PC-3 (cell line): ENCODE data around the gene PXN. TPM values are rescaled to one million over a fixed set of nuclear protein-coding genes. Genes with fewer than 3 reads are reported as not detected.

ENCODE experiments used
- ATAC-seq: fragments of 200-7000 bp; cut with Tn5 transposase; 2 replicates; pipeline ENCODE4 v1.9.1; 2020; ENCODE audit warnings: mild to moderate bottlenecking, moderate library complexity
- BruUV-seq: library from RNA; stranded (reverse); fragments of 400-500 nt; replicated peaks from 2 replicates; lab custom pipeline; 2021; lab: Mats Ljungman, UMichigan
- CTCF ChIA-PET: fragments of 300-600 bp; sonication (Branson Sonifier 250); formaldehyde crosslinking; loops from one replicate; lab custom pipeline; 2022; ENCODE audit warnings: antibody characterized with exemption; lab: Charles Lee
- POLR2A ChIA-PET: fragments of 300-600 bp; sonication (Branson Sonifier 250); formaldehyde crosslinking; loops from one replicate; lab custom pipeline; 2022; ENCODE audit warnings: antibody characterized with exemption; ENCODE audit not compliant: unreplicated experiment; lab: Charles Lee
- DNase-seq: peaks from one replicate; pipeline ENCODE4 v3.0.0-alpha.2; 2015
- H2AFZ ChIP-seq: fragments of 300-600 bp; sonication (generic); 2 replicates; pipeline ENCODE4 v1.6.0; 2016; ENCODE audit warnings: antibody characterized with exemption, low read length
- H3F3A ChIP-seq: fragments of 300-600 bp; sonication (generic); one replicate; pipeline ENCODE4 v1.6.0; 2017; ENCODE audit warnings: antibody characterized with exemption, low read length, control low read depth, mild to moderate bottlenecking; ENCODE audit not compliant: unreplicated experiment
- H3K27ac ChIP-seq: fragments of 300-600 bp; sonication (generic); 2 replicates; pipeline ENCODE4 v1.5.1; 2016; ENCODE audit warnings: mild to moderate bottlenecking, low read length
- H3K27me3 ChIP-seq: fragments of 300-600 bp; sonication (generic); 2 replicates; pipeline ENCODE4 v1.6.1; 2016; ENCODE audit warnings: low read length, mixed read lengths
- H3K36me3 ChIP-seq: fragments of 300-600 bp; sonication (generic); 2 replicates; pipeline ENCODE4 v1.6.1; 2016; ENCODE audit warnings: low read depth, mixed run types, low read length, mixed read lengths
- H3K4me1 ChIP-seq: fragments of 300-600 bp; sonication (generic); 2 replicates; pipeline ENCODE4 v1.5.1; 2016; ENCODE audit warnings: low read length; ENCODE audit not compliant: insufficient read depth
- H3K4me2 ChIP-seq: fragments of 300-600 bp; sonication (generic); 2 replicates; pipeline ENCODE4 v1.6.0; 2016; ENCODE audit warnings: low read length
- H3K4me3 ChIP-seq: fragments of 300-600 bp; sonication (generic); 2 replicates; pipeline ENCODE4 v1.5.1; 2016; ENCODE audit warnings: mild to moderate bottlenecking, low read length, mixed read lengths
- H3K79me2 ChIP-seq: fragments of 300-600 bp; sonication (generic); 2 replicates; pipeline ENCODE4 v1.6.1; 2017; ENCODE audit warnings: low read length, mixed read lengths
- H3K9ac ChIP-seq: fragments of 300-600 bp; sonication (generic); 2 replicates; pipeline ENCODE4 v1.6.0; 2016; ENCODE audit warnings: mild to moderate bottlenecking, low read length
- H3K9me2 ChIP-seq: fragments of 300-600 bp; sonication (generic); replicated peaks from 2 replicates; pipeline ENCODE4 v1.6.1; 2016; ENCODE audit warnings: mixed run types, low read length, mixed read lengths
- H3K9me3 ChIP-seq: fragments of 300-600 bp; sonication (generic); 2 replicates; pipeline ENCODE4 v1.6.1; 2016; ENCODE audit warnings: low read length, mixed read lengths
- H4K20me1 ChIP-seq: fragments of 300-600 bp; sonication (generic); 2 replicates; pipeline ENCODE4 v1.6.1; 2016; ENCODE audit warnings: low read length, mixed read lengths
- EZH2 ChIP-seq: fragments of 300-600 bp; sonication (generic); IDR thresholded peaks from one replicate; pipeline ENCODE4 v1.6.1; 2017; ENCODE audit warnings: antibody characterized with exemption, mild to moderate bottlenecking, low read length; ENCODE audit not compliant: unreplicated experiment
- EZH2phosphoT487 ChIP-seq: fragments of 300-600 bp; sonication (generic); IDR thresholded peaks from 2 replicates; pipeline ENCODE4 v1.6.1; 2018; ENCODE audit warnings: mild to moderate bottlenecking, antibody characterized with exemption, low read length, borderline replicate concordance
- intact Hi-C: fragments of 100-400 bp; cut with micrococcal nuclease; formaldehyde crosslinking; loops from 2 replicates; pipeline ENCODE4 v1.9.0; 2023
- total RNA-seq: library from RNA; depleted of rRNA; stranded (reverse); fragments of >200 nt; gene quantifications from 2 replicates; pipeline ENCODE4 v1.2.3, GENCODE V29; 2014
- TF ChIP-seq, protein P1 (sequence below): fragments of 300-600 bp; sonication (generic); conservative IDR thresholded peaks from 2 replicates; pipeline ENCODE4 v1.5.1; 2017; ENCODE audit warnings: antibody characterized with exemption, low read depth, mild to moderate bottlenecking, low read length

PXN gene
- total RNA-seq, 1 experiment from 2014 or later = 313 TPM

DNA sequence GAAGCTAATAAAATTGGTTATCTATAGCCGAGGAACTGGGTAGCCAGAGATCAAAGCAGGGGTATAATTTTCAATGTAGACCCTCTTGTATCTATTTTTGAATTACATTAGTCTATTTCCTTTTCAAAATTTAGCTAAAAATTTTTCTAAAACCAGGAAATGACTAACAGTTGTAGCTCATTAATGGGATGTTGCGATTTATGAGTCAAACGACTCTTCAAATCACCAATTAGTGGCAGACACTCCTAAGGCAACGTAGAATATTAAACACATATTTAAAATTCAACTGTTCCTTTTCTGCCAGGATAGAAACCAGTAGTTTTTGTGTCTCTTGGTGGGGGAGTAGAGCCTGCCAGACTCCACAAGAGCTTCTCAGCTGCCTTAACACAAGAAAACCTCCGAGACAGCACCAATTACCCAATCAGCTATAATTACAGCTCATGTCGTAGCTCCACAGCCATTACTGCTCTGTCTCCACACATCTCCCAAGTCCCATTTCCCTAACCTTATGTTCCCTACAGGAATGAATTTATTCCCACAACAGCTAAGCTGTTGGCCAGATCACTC lies 97.9 kb downstream of the PXN start:
- ATAC-seq = 0 out of 2 replicates have a peak, but pooled peaks have one; percentile 14
- Histone ChIP-seq H3K4me1 (no peaks in the 10 kb centered on the region), H3K9me3 (no peaks in the 10 kb centered on the region), H3K4me3 (no peak overlapping the region), H2AFZ (no peak overlapping the region), H3K36me3 (peaks cover 70% of the 10 kb centered on the region), H3K9ac (no peak overlapping the region), H3K4me2 (no peak overlapping the region), H3F3A (no peaks in the 10 kb centered on the region), H3K79me2 (no peaks in the 10 kb centered on the region), H4K20me1 (no peaks in the 10 kb centered on the region), H3K9me2 (no peaks in the 10 kb centered on the region), H3K27ac (no peak overlapping the region), H3K27me3 (no peaks in the 10 kb centered on the region)
- CTCF ChIA-PET = interaction anchor here (0.6 to 0.9 kb wide), 2 partner anchors 34 to 60 kb away, joined by 3 to 5 read pairs; no protein-coding TSS in a partner anchor
- intact Hi-C loops = no loop called here
- POLR2A ChIA-PET = interaction anchor here (0.6 kb wide), 4 partner anchors 9 to 96 kb away, joined by 5 to 33 read pairs (median 18); no protein-coding TSS in a partner anchor
- BruUV-seq = no TSS peak
- no peak for DNase-seq
- TF ChIP-seq, protein P1, sequence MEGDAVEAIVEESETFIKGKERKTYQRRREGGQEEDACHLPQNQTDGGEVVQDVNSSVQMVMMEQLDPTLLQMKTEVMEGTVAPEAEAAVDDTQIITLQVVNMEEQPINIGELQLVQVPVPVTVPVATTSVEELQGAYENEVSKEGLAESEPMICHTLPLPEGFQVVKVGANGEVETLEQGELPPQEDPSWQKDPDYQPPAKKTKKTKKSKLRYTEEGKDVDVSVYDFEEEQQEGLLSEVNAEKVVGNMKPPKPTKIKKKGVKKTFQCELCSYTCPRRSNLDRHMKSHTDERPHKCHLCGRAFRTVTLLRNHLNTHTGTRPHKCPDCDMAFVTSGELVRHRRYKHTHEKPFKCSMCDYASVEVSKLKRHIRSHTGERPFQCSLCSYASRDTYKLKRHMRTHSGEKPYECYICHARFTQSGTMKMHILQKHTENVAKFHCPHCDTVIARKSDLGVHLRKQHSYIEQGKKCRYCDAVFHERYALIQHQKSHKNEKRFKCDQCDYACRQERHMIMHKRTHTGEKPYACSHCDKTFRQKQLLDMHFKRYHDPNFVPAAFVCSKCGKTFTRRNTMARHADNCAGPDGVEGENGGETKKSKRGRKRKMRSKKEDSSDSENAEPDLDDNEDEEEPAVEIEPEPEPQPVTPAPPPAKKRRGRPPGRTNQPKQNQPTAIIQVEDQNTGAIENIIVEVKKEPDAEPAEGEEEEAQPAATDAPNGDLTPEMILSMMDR = no peak
- TF ChIP-seq EZH2 (no peak), EZH2phosphoT487 (no peak)

DNA sequence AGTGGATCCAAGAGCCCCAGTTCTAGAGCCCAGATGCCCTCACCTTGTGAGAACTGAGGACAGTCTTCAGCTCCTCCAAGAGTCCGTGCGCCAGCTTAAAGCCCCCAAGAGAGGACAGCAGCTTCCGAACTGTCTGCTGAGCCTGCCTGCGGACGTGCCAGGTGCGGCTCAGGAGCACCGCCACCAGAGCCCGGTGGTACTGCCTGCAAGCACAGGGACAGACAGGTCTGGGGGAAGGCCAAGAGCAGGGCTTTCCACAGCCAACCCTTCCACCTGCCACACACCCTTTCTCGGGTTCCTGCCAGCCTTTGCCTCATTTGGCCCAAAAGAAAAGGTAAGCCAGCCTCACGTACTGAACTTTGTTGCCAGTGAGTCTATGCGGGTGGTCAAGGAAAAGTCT lies 101.2 kb downstream of the PXN start:
- CTCF ChIA-PET = no interaction called here

DNA sequence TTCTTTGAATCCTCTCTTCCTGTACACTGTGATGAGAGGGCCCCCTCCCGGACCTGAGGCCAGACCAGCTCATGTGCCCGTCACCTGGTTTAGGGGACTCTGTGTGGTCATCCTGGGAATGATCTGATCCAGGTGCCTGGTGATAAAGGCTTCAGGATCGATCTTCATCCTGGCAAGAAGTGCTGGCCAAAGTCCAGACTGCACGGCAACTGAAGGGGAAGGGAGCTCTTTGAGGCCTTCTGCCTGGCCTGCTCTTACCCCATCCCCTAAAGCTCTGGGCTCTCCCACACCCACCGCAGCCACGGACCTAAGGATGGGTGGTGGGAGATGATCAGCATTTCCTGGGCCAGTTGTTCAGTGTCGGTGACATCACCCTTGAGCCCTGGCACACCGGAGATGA lies 102.8 kb downstream of the PXN start:
- H3K36me3 ChIP-seq = peaks cover 73% of the 10 kb centered on the region
- CTCF ChIA-PET = no interaction called here
- H3K9me3 ChIP-seq = no peaks in the 10 kb centered on the region
- ATAC-seq (no peak), DNase-seq (no peak)
- H2AFZ ChIP-seq = no peak overlapping the region
- H3F3A ChIP-seq = no peaks in the 10 kb centered on the region
- H3K27ac ChIP-seq = no peak overlapping the region
- intact Hi-C loops = no loop called here
- no peaks in the 10 kb centered on the region for H3K9me2 ChIP-seq
- no peaks in the 10 kb centered on the region for H4K20me1 ChIP-seq
- H3K4me1 ChIP-seq = no peaks in the 10 kb centered on the region
- BruUV-seq = no TSS peak
- no peak overlapping the region for H3K4me3 ChIP-seq
- TF ChIP-seq EZH2 = no peak
- no peak for TF ChIP-seq EZH2phosphoT487
- TF ChIP-seq, protein P1 = no peak
- H3K4me2 ChIP-seq = no peak overlapping the region
- H3K79me2 ChIP-seq = no peaks in the 10 kb centered on the region
- no peaks in the 10 kb centered on the region for H3K27me3 ChIP-seq
- POLR2A ChIA-PET = no interaction called here
- H3K9ac ChIP-seq = no peak overlapping the region

More for the DNA sequence above, 101.2 kb downstream of the PXN start:
- H3K9me3 ChIP-seq = no peaks in the 10 kb centered on the region
- H2AFZ ChIP-seq = no peak overlapping the region
- H3K36me3 ChIP-seq = peaks cover 71% of the 10 kb centered on the region
- no peaks in the 10 kb centered on the region for H3K9me2 ChIP-seq
- no TSS peak for BruUV-seq
- no peak for ATAC-seq
- H3K4me3 ChIP-seq = no peak overlapping the region
- H3F3A ChIP-seq = no peaks in the 10 kb centered on the region
- no peaks in the 10 kb centered on the region for H4K20me1 ChIP-seq
- intact Hi-C loops = no loop called here
- no peak overlapping the region for H3K27ac ChIP-seq
- H3K27me3 ChIP-seq = no peaks in the 10 kb centered on the region
- TF ChIP-seq, protein P1 = no peak
- TF ChIP-seq EZH2 (no peak), EZH2phosphoT487 (no peak)
- H3K4me1 ChIP-seq = no peaks in the 10 kb centered on the region
- POLR2A ChIA-PET = no interaction called here
- H3K9ac ChIP-seq = no peak overlapping the region
- H3K4me2 ChIP-seq = no peak overlapping the region
- no peaks in the 10 kb centered on the region for H3K79me2 ChIP-seq
- DNase-seq = no peak
